HL-60 (cell line): ENCODE results near the gene AGAP3.
A peak's percentile ranks its signal among the peaks of the same experiment; 100 is the strongest.

Experiments
- DNase-seq, 2 experiments: peaks; one replicate each; pipeline ENCODE4 v3.0.0-alpha.2; 2010 to 2020; ENCODE audit warnings: low read depth in 1 of 2, low spot score in 1 of 2
- H3K27ac ChIP-seq: fragments of 250-450 bp; sonication (Bioruptor Pico); replicated peaks from 2 replicates; pipeline ENCODE4 v1.5.1; 2020; ENCODE audit warnings: mild to moderate bottlenecking, moderate library complexity
- H3K27me3 ChIP-seq: fragments of 250-450 bp; sonication (Bioruptor Pico); 2 replicates; pipeline ENCODE4 v1.5.1; 2021; ENCODE audit warnings: mild to moderate bottlenecking, moderate library complexity; ENCODE audit not compliant: insufficient read depth, poor library complexity, severe bottlenecking
- H3K4me3 ChIP-seq: replicated peaks from 2 replicates; pipeline ENCODE4 v1.5.1; 2011; ENCODE audit warnings: mild to moderate bottlenecking, control low read depth, low read length; ENCODE audit not compliant: insufficient read depth
- GABPA ChIP-seq: IDR thresholded peaks from 2 replicates; pipeline ENCODE4 v1.6.1; 2012; ENCODE audit warnings: low read depth
- POLR2AphosphoS5 ChIP-seq: IDR thresholded peaks from 2 replicates; pipeline ENCODE4 v1.6.1; 2012; ENCODE audit warnings: low read depth
- SPI1 ChIP-seq: IDR thresholded peaks from 2 replicates; pipeline ENCODE4 v1.6.1; 2012; ENCODE audit warnings: low read depth, mild to moderate bottlenecking, borderline replicate concordance
- TF ChIP-seq, protein P1 (sequence below): IDR thresholded peaks from 2 replicates; pipeline ENCODE4 v1.6.1; 2012; ENCODE audit warnings: low read depth; ENCODE audit not compliant: insufficient replicate concordance
- TF ChIP-seq, protein P2 (sequence below): IDR thresholded peaks from one replicate; pipeline ENCODE4 v1.5.1; 2011; ENCODE audit warnings: low read length, control low read depth, inconsistent platforms; ENCODE audit not compliant: insufficient read depth

Gene AGAP3

DNA sequence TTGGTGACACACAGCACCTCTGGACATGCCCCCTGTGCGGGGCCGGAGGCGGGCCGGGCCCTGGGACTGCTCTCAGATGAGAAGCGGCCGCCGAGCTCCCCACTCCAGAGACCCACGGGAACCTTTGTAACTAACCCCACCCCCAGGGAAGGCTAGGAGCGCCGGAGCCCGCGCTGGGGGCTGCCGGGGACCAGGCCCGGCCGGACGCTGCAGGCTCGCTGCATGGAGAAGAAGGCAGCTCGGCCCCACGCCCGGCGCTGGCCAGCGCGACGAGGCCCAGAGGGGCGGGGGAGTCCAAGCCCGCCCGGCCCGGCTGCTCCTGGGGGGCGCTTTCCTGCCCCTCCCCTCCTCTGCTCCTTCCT, 36.5 kb downstream of the AGAP3 start:
- Histone ChIP-seq H3K27ac (no peak overlapping the region), H3K27me3 (no peaks in the 10 kb centered on the region), H3K4me3 (no peak overlapping the region)
- no peak for DNase-seq
- no peak for TF ChIP-seq GABPA
- TF ChIP-seq, protein P1, sequence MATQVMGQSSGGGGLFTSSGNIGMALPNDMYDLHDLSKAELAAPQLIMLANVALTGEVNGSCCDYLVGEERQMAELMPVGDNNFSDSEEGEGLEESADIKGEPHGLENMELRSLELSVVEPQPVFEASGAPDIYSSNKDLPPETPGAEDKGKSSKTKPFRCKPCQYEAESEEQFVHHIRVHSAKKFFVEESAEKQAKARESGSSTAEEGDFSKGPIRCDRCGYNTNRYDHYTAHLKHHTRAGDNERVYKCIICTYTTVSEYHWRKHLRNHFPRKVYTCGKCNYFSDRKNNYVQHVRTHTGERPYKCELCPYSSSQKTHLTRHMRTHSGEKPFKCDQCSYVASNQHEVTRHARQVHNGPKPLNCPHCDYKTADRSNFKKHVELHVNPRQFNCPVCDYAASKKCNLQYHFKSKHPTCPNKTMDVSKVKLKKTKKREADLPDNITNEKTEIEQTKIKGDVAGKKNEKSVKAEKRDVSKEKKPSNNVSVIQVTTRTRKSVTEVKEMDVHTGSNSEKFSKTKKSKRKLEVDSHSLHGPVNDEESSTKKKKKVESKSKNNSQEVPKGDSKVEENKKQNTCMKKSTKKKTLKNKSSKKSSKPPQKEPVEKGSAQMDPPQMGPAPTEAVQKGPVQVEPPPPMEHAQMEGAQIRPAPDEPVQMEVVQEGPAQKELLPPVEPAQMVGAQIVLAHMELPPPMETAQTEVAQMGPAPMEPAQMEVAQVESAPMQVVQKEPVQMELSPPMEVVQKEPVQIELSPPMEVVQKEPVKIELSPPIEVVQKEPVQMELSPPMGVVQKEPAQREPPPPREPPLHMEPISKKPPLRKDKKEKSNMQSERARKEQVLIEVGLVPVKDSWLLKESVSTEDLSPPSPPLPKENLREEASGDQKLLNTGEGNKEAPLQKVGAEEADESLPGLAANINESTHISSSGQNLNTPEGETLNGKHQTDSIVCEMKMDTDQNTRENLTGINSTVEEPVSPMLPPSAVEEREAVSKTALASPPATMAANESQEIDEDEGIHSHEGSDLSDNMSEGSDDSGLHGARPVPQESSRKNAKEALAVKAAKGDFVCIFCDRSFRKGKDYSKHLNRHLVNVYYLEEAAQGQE: no peak
- no peak for TF ChIP-seq POLR2AphosphoS5
- TF ChIP-seq, protein P2, sequence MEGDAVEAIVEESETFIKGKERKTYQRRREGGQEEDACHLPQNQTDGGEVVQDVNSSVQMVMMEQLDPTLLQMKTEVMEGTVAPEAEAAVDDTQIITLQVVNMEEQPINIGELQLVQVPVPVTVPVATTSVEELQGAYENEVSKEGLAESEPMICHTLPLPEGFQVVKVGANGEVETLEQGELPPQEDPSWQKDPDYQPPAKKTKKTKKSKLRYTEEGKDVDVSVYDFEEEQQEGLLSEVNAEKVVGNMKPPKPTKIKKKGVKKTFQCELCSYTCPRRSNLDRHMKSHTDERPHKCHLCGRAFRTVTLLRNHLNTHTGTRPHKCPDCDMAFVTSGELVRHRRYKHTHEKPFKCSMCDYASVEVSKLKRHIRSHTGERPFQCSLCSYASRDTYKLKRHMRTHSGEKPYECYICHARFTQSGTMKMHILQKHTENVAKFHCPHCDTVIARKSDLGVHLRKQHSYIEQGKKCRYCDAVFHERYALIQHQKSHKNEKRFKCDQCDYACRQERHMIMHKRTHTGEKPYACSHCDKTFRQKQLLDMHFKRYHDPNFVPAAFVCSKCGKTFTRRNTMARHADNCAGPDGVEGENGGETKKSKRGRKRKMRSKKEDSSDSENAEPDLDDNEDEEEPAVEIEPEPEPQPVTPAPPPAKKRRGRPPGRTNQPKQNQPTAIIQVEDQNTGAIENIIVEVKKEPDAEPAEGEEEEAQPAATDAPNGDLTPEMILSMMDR: no peak
- TF ChIP-seq SPI1: no peak

DNA sequence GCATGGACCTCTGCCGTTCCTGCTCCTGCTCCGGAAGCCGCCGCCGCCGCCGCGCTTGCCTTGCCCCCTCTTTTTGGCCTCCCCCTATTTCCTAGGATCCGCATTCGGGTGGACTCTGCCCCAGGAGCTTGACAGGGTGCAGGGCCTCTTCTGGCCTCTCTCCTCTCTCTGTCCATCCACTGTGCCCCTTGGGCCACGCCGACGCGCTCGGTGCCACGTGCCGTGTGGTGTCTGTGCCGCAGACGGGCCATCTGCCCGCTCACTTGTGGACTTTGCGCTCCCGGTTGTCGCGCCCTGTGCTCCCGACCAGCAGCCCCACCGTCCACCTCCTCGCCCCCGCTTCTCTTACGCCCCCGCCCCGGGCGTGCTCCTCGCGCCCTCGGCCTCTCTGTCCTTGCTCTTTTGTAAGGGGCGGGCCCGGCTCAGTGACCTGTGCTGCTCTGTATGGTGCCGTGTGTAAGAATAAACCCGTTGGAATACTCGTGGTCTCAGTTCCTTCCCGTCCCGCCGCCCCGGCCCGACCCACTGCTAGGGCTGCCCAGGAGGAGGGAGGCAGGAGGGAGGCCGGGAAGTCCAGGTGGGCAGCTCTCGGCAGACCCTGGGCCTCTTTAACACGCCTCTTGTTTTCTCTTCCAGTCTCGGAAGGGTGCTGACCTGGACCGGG, 37.0 kb downstream of the AGAP3 start:
- DNase-seq: no peak
- no peak for TF ChIP-seq GABPA
- TF ChIP-seq, protein P1: no peak
- TF ChIP-seq POLR2AphosphoS5: no peak
- no peak for TF ChIP-seq SPI1
- TF ChIP-seq, protein P2: no peak
- H3K27ac ChIP-seq: no peak overlapping the region
- no peaks in the 10 kb centered on the region for H3K27me3 ChIP-seq
- no peak overlapping the region for H3K4me3 ChIP-seq

DNA sequence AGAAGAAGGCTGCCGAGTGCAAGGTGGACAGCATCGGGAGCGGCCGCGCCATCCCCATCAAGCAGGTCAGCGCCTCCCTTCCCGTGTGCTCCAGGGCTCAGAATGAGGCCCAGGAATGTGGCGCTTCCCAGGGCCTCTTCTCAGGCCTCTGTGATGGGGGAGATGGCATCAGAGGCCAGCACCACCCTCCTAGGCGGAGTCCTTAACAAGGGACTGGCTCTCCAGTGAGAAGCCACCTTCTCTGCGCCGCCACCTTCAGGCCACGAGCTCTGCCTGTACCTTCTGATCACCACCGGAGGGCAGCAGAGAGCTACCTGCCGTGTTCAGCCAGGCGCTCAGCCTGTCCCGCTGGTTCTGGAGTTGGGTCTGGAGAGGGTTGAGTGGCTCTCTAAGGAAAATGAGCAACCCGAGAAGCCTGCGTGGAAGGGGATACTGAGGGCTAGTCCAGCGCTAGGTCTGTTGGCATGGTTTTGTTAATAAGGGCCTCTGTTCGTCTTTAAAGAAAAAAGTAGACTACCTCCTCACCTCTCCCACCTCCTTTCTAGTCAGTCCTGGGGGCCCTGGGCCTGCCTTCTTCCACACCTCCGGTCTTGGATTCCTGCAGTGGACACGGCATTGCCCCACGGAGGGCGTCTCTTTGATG, 37.7 kb downstream of the AGAP3 start:
- peak; percentile 47 to 77 for DNase-seq
- H3K27ac ChIP-seq: no peak overlapping the region

More for the DNA sequence above, 37.7 kb downstream of the AGAP3 start:
- Histone ChIP-seq H3K27me3 (no peaks in the 10 kb centered on the region), H3K4me3 (no peak overlapping the region)
- no peak for TF ChIP-seq SPI1
- no peak for TF ChIP-seq GABPA
- TF ChIP-seq, protein P2: peak; percentile 99
- no peak for TF ChIP-seq POLR2AphosphoS5
